Kidney (tissue), 14 donors: ENCODE measurements around the gene CEMIP2. TPM values are rescaled to one million over a fixed set of nuclear protein-coding genes. Genes with fewer than 3 reads are reported as not detected.

ENCODE experiments used
- DNase-seq, 5 donors: peaks; one replicate each; pipeline ENCODE4 v3.0.0-alpha.2; 2013 to 2020
- FAIRE-seq: peaks from 2 replicates; lab custom pipeline; 2012; peaks lifted over from hg19 to GRCh38; lab: Jason Lieb, UNC
- H3K27ac ChIP-seq, 2 donors: one replicate each; pipeline ENCODE4 v1.7.0; 2013; ENCODE audit warnings: low read depth in 2 of 2, low read length in 2 of 2, inconsistent platforms in 1 of 2
- H3K27me3 ChIP-seq: one replicate; pipeline ENCODE4 v1.7.1; 2013; ENCODE audit warnings: low read length, inconsistent platforms; ENCODE audit not compliant: control insufficient read depth, insufficient read depth
- H3K36me3 ChIP-seq, 3 donors: one replicate each; pipeline versions ENCODE4 v1.7.0 to v1.7.1; 2013; ENCODE audit warnings: low read length in 3 of 3, control low read depth in 1 of 3, inconsistent platforms in 1 of 3; ENCODE audit not compliant: insufficient read depth in 3 of 3, control insufficient read depth in 2 of 3
- H3K4me1 ChIP-seq, 3 donors: one replicate each; pipeline versions ENCODE4 v1.7.0 to v1.7.1; 2013; ENCODE audit warnings: low read length in 3 of 3, inconsistent platforms in 1 of 3, low read depth in 1 of 3; ENCODE audit not compliant: control insufficient read depth in 2 of 3, insufficient read depth in 2 of 3
- H3K4me3 ChIP-seq, 3 donors: one replicate each; pipeline versions ENCODE4 v1.7.0 to v1.8.1; 2013; ENCODE audit warnings: low read length in 3 of 3, control low read depth in 1 of 3, inconsistent platforms in 1 of 3
- H3K9ac ChIP-seq, 3 donors: one replicate each; pipeline versions ENCODE4 v1.7.0 to v1.7.1; 2013; ENCODE audit warnings: low read length in 3 of 3, control low read depth in 1 of 3, inconsistent platforms in 1 of 3
- H3K9me3 ChIP-seq, 3 donors: one replicate each; pipeline versions ENCODE4 v1.7.0 to v1.7.1; 2013; ENCODE audit warnings: low read length in 3 of 3, control low read depth in 1 of 3, inconsistent platforms in 1 of 3; ENCODE audit not compliant: control insufficient read depth in 2 of 3, insufficient read depth in 1 of 3
- intact Hi-C: fragments of 100-400 bp; cut with DNase I; formaldehyde crosslinking; loops from one replicate; pipeline ENCODE4 v1.11.1; 2022
- polyA plus RNA-seq: library from polyadenylated mRNA; stranded (reverse); fragments of 350-450 nt; fragmentation: Illumina TruSeq; extraction: RNeasy Lipid Tissue Mini Kit (QIAGEN cat#74804); gene quantifications from one replicate; pipeline ENCODE4 v1.2.3, GENCODE V29; 2014; ENCODE audit warnings: low read depth, low replicate concordance; ENCODE audit not compliant: insufficient read depth
- total RNA-seq: library from RNA; stranded (reverse); fragmentation: NEBNext Ultra II Directional; extraction: Animal tissue kit (Norgen Biotek cat#: 25700); gene quantifications from one replicate; pipeline ENCODE4 v1.2.1, GENCODE V29; 2021
- TF ChIP-seq, protein P1 (sequence below): IDR thresholded peaks from 3 replicates; pipeline ENCODE4 v1.5.1; 2012; ENCODE audit warnings: mild to moderate bottlenecking, moderate library complexity, borderline replicate concordance; ENCODE audit not compliant: insufficient read depth; ENCODE audit errors: extremely low read depth
- donor health status: control.
- donor health status: control.
- donor health status: control.
- donor health status: control.
- donor health status: control.
- donor health status: DM: yes; HTN: yes; CAD: no.
- donor health status: Normal renal cell carcinoma (clear cell type).

Gene CEMIP2
- total and polyA plus RNA-seq, 2 donors from 2014 or later, result 13.9 to 70.7 TPM

DNA sequence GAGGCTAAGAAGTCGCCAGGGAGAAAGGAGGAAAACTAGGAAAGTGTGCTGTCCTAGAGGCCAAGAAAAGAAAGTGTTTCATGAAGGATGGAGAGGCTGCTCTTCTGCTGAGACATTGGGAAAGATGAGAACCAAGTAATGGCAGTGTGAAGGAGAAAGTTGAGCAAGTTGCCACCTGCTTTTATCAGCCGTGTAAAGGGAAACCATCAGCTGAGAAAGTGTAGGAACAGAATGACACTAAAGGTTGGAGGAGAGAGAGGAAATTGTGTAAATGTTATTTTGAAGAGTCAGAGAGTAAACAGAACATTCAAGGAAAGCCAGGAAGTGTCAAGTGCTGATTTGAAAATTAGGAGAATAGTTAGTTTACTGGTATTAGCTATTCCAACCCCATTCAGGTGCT, 125.0 kb downstream of the CEMIP2 start:
- DNase-seq (no peak), FAIRE-seq (no peak)
- H3K36me3 ChIP-seq, result no peaks in the 10 kb centered on the region
- no peak overlapping the region for H3K27ac ChIP-seq
- H3K4me3 ChIP-seq, result no peak overlapping the region
- no peaks in the 10 kb centered on the region for H3K27me3 ChIP-seq
- H3K4me1 ChIP-seq, result peaks cover 0 to 2% (median 0%) of the 10 kb centered on the region in 3 donors
- no peak overlapping the region for H3K9ac ChIP-seq
- TF ChIP-seq, protein P1, sequence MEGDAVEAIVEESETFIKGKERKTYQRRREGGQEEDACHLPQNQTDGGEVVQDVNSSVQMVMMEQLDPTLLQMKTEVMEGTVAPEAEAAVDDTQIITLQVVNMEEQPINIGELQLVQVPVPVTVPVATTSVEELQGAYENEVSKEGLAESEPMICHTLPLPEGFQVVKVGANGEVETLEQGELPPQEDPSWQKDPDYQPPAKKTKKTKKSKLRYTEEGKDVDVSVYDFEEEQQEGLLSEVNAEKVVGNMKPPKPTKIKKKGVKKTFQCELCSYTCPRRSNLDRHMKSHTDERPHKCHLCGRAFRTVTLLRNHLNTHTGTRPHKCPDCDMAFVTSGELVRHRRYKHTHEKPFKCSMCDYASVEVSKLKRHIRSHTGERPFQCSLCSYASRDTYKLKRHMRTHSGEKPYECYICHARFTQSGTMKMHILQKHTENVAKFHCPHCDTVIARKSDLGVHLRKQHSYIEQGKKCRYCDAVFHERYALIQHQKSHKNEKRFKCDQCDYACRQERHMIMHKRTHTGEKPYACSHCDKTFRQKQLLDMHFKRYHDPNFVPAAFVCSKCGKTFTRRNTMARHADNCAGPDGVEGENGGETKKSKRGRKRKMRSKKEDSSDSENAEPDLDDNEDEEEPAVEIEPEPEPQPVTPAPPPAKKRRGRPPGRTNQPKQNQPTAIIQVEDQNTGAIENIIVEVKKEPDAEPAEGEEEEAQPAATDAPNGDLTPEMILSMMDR, result no peak
- no peaks in the 10 kb centered on the region for H3K9me3 ChIP-seq
- intact Hi-C loops, result no loop called here

DNA sequence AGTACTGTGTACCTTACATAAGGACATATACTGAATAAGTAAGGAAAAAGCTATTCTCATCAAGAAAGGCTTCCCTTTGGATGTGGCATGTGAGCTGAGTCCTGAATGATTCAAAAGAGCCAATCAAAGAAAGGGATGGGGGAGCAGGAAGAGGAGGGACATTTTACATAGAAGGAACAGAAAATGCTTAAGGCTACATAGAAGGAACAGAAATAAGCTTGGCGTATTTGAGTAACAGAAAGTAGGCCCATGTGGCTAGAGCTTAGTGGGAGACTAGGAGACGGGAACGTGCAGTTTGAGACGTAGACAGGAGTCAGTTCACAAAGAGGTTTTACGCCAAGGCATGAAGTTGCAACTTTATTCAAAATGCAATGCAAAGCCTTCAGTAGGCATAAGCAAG, 126.3 kb downstream of the CEMIP2 start:
- H3K27ac ChIP-seq, result no peak overlapping the region
- no peaks in the 10 kb centered on the region for H3K36me3 ChIP-seq
- no peaks in the 10 kb centered on the region for H3K27me3 ChIP-seq
- peaks cover 0 to 5% (median 3%) of the 10 kb centered on the region in 3 donors for H3K4me1 ChIP-seq
- no peaks in the 10 kb centered on the region for H3K9me3 ChIP-seq
- intact Hi-C loops, result no loop called here
- DNase-seq, result no peak
- H3K4me3 ChIP-seq, result no peak overlapping the region
- TF ChIP-seq, protein P1, result no peak
- FAIRE-seq, result no peak
- no peak overlapping the region for H3K9ac ChIP-seq

DNA sequence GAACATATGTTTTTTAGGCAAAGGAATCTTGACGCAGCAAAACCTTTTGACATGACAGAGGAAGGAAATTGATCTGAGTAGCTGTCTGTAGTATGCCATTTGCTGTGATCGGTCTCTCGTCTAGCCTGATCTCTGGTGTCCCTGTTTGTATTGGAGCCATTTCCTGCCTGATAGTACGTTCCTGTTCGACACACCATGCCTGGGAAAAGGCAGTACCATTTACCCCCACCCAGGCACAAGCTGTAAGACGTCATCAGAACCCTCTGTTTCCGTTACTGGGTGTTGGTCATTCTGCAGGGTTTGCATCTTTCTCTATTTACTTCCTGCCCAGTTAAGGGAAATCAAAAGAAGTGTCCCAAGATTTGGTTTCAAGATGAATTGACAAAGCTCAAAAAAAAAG, 129.7 kb downstream of the CEMIP2 start:
- Histone ChIP-seq H3K4me3 (no peak overlapping the region), H3K9me3 (no peaks in the 10 kb centered on the region), H3K36me3 (no peaks in the 10 kb centered on the region), H3K27me3 (no peaks in the 10 kb centered on the region), H3K4me1 (peaks cover 0 to 5% (median 3%) of the 10 kb centered on the region in 3 donors), H3K27ac (peak overlapping the region; percentile 18 to 20), H3K9ac (no peak overlapping the region)
- DNase-seq (peak in 1 of 5 donors; percentile 29), FAIRE-seq (no peak)
- TF ChIP-seq, protein P1, result no peak
- intact Hi-C loops, result no loop called here

DNA sequence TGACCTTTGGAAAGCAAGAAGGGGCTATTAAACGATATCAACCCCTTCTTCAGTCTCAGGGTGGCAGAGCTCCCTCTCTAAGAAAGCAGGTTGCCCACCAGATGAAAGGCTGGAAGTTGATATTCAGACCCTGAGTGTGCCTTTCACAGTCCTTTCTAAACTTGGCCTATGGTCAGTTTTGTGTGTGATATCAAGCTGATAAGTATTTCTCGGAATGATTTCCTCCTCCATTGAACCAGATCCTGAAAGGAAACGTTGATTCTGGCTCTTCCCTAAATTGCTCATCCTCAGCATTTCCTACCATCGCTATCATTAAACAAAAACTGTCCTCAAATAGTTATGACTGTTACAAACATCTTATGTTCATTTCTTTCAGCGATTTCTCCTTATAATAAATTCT, 130.4 kb downstream of the CEMIP2 start:
- no peaks in the 10 kb centered on the region for H3K9me3 ChIP-seq
- TF ChIP-seq, protein P1, result no peak
- H3K27ac ChIP-seq, result peak overlapping the region in 1 of 2 donors; percentile 36
- no peaks in the 10 kb centered on the region for H3K36me3 ChIP-seq
- H3K9ac ChIP-seq, result no peak overlapping the region
- DNase-seq (no peak), FAIRE-seq (no peak)
- intact Hi-C loops, result no loop called here
- H3K4me1 ChIP-seq, result peaks cover 0 to 5% (median 3%) of the 10 kb centered on the region in 3 donors
- no peak overlapping the region for H3K4me3 ChIP-seq
- no peaks in the 10 kb centered on the region for H3K27me3 ChIP-seq
